GM21390 (cell line): Measurements from ENCODE around the gene DOK3.

Source experiments
- ATAC-seq: cut with Tn5 transposase; IDR thresholded peaks from one replicate; pipeline ENCODE4 v1.9.1; 2021; ENCODE audit not compliant: unreplicated experiment

The DOK3 gene

GRCh38 chr5:177469750-177470525 is 39.7 kb downstream of the DOK3 start:
- no peak for ATAC-seq

- no peak for ATAC-seq
Measured at GRCh38 chr5:177468685-177469628, 40.7 kb downstream of the DOK3 start.

GRCh38 chr5:177468329-177468684 is 41.3 kb downstream of the DOK3 start:
- no peak for ATAC-seq

GRCh38 chr5:177467436-177467835 is 42.2 kb downstream of the DOK3 start:
- ATAC-seq: no peak

- no peak for ATAC-seq
Measured at GRCh38 chr5:177466861-177467260, 42.8 kb downstream of the DOK3 start.

- ATAC-seq: no peak
Measured at GRCh38 chr5:177465044-177465443, 44.6 kb downstream of the DOK3 start.

GRCh38 chr5:177462021-177462670 is 47.5 kb downstream of the DOK3 start:
- ATAC-seq: no peak

DNA sequence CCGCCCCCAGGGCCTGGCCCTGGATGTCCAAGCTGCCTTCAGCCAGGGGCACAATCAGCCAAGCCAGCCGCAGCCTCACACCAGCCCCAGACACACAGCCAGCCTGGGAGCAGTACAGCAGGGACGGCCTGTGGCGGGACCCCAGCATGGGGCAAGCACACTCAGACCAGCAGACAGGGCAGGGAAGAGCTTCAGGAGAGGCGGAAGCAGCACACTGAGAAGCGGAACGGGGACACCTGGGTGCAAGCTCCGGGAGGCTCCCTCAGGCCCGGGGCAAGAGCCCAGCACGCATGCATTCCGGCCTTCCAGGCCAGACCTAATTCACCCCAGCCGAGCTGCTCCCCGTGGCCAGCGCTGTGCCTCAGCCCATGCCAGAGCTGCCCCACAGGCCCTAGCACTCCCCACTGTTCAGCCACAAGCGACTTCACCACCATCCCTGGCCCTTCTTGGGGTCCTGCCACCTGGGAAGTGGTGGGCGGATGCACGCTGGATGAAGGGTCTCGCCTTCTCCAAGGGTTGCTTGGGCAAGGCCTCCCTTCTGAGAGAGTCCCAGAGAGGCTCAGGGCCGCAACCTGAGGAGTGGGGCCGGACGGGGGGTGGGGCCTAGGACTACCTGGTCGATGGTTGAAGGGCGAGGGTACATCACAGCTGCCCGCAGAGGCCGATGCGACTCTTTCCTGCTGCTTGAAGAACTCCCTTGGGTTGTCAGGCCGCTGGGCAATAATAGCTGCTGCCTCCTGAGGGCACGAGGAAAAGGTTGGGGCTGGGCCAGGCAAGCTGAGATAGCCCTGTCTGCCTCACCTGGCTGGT is 49.6 kb downstream of the DOK3 start:
- no peak for ATAC-seq

GRCh38 chr5:177459357-177459756 is 50.3 kb downstream of the DOK3 start:
- no peak for ATAC-seq

- no peak for ATAC-seq
Measured at GRCh38 chr5:177458912-177459350, 50.7 kb downstream of the DOK3 start.

GRCh38 chr5:177457852-177458681 is 51.6 kb downstream of the DOK3 start:
- no peak for ATAC-seq

DNA sequence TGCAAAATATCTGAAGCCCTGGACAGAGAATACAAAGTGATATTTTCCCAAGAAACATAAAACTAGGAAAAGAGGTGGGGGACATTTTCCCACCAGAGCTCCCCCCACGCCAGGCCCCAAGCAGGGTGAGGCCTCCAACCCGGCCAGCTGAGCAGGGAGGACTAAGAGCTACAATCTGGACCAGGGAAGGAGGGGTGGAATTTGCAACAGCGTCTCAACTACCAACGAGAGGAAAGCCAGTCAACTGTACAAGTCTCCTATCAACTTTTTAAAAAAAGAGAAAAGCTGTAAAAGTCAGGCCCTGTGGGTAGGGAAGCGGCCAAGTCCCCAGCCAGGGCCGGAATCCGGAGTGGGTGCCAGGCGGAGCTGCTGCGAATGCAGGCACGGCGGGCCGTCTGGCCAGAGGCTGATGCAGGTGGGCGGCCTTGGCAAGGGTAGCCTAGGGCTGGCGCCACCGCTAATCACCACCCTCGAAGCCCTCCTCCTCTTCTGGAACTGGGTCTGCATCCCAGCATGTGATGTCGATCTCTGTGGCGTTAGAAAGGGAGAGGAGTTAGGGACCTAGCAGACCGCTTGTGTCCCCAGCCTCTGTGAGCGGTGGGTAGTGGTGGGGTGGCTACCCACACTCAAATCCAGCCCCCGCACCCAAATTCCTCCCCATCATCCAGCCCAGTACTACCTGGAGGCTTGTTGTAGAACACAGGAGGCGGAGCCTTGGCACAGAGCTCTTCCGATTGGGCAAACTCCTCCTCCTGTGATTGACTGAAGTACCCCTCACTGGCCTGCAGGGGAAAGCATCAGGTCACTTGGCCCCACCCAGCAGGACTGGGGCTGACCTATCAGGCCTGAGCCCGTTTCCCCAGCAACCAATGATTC is 52.4 kb downstream of the DOK3 start:
- peak; percentile 43 for ATAC-seq

- ATAC-seq: no peak
Measured at GRCh38 chr5:177456591-177456964, 53.0 kb downstream of the DOK3 start.

GRCh38 chr5:177455661-177456590 is 53.7 kb downstream of the DOK3 start:
- ATAC-seq: peak; percentile 10

GRCh38 chr5:177455036-177455660 is 54.5 kb downstream of the DOK3 start:
- ATAC-seq: peak; percentile 52

- ATAC-seq: peak; percentile 42
Measured at GRCh38 chr5:177454397-177455035, 55.1 kb downstream of the DOK3 start.

DNA sequence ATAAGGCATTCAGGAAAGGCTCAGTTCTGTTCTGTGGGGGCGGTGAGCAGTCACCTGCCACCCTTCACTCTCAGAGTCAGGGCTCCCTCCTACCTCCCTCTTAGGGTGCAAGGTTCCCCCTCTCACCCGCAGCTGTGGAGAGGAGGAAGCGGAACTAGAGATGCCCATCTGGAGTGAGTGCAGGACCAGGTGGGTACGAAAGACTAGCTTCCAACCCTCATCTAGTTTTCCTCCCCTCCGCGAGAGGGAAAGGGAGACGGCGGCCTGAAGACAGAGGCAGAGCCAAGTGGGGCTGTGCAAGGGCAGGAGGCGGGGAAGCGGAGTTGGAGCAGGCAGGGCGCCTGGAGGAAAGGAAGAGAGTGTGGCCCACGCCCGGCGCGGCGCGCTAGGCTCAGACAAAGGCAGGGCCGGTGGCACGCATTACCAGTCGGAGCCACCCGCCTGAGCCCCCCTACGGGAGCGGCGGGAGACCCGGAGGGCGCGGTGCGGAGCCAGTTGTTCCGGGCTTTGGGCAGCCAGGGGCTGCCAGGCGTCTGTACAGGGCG is 55.7 kb downstream of the DOK3 start:
- no peak for ATAC-seq
